Neural crest cell (in vitro differentiated cells): Measurements from ENCODE around the gene NDUFB4. TPM values are rescaled to one million over a fixed set of nuclear protein-coding genes. Genes with fewer than 3 reads are reported as not detected.

ENCODE experiments used
- DNase-seq: peaks from one replicate; pipeline ENCODE4 v3.0.0; 2021; ENCODE audit warnings: low read depth, mixed read lengths, low spot score
- H3K27ac Mint-ChIP-seq: one replicate; pipeline ENCODE4 v1.8.0; 2021; ENCODE audit warnings: mild to moderate bottlenecking, mixed read lengths; ENCODE audit not compliant: unreplicated experiment
- H3K27me3 Mint-ChIP-seq: 2 replicates; pipeline ENCODE4 v1.8.0; 2021; ENCODE audit warnings: low read depth, mild to moderate bottlenecking, mixed read lengths
- H3K36me3 Mint-ChIP-seq: 2 replicates; pipeline ENCODE4 v1.8.0; 2021; ENCODE audit warnings: low read depth, mild to moderate bottlenecking, mixed read lengths
- H3K4me1 Mint-ChIP-seq: 2 replicates; pipeline ENCODE4 v1.8.0; 2021; ENCODE audit warnings: mixed read lengths
- H3K4me3 Mint-ChIP-seq: one replicate; pipeline ENCODE4 v1.8.0; 2021; ENCODE audit warnings: mild to moderate bottlenecking, mixed read lengths
- H3K9me3 Mint-ChIP-seq: 2 replicates; pipeline ENCODE4 v1.8.0; 2021; ENCODE audit warnings: mixed read lengths
- CTCF ChIP-seq: fragments of 200-600 bp; sonication (generic); conservative IDR thresholded peaks from 2 replicates; pipeline ENCODE4 v1.5.0; 2021; ENCODE audit warnings: antibody characterized with exemption, mild to moderate bottlenecking
- total RNA-seq: library from RNA; stranded (reverse); gene quantifications from 2 replicates; pipeline ENCODE4 v1.2.1, GENCODE V29; 2021

Gene NDUFB4
- total RNA-seq, 1 donor from 2014 or later: 117 TPM

- Mint-ChIP-seq H3K27ac (peak overlapping the region; percentile 98), H3K27me3 (peaks cover 14% of the 10 kb centered on the region), H3K4me3 (peak overlapping the region; percentile 98), H3K36me3 (no peaks in the 10 kb centered on the region), H3K4me1 (peaks cover 15% of the 10 kb centered on the region), H3K9me3 (no peaks in the 10 kb centered on the region)
- DNase-seq: no peak
- TF ChIP-seq CTCF: no peak
Measured at GRCh38 chr3:120596853-120597223, 702 bp downstream of the NDUFB4 start.

GRCh38 chr3:120597445-120598049, 1.4 kb downstream of the NDUFB4 start:
- Mint-ChIP-seq H3K9me3 (no peaks in the 10 kb centered on the region), H3K27me3 (peaks cover 12% of the 10 kb centered on the region), H3K36me3 (peaks cover 3% of the 10 kb centered on the region), H3K4me1 (peaks cover 15% of the 10 kb centered on the region), H3K4me3 (no peak overlapping the region), H3K27ac (no peak overlapping the region)
- no peak for DNase-seq
- TF ChIP-seq CTCF: no peak

- H3K4me1 Mint-ChIP-seq: peaks cover 15% of the 10 kb centered on the region
- peaks cover 8% of the 10 kb centered on the region for H3K27me3 Mint-ChIP-seq
- H3K36me3 Mint-ChIP-seq: peaks cover 6% of the 10 kb centered on the region
- H3K4me3 Mint-ChIP-seq: no peak overlapping the region
- no peak for TF ChIP-seq CTCF
- DNase-seq: no peak
- H3K27ac Mint-ChIP-seq: no peak overlapping the region
- no peaks in the 10 kb centered on the region for H3K9me3 Mint-ChIP-seq
Measured at GRCh38 chr3:120599211-120599610, 3.1 kb downstream of the NDUFB4 start.

- no peak overlapping the region for H3K27ac Mint-ChIP-seq
- H3K27me3 Mint-ChIP-seq: no peaks in the 10 kb centered on the region
- peaks cover 8% of the 10 kb centered on the region for H3K4me1 Mint-ChIP-seq
- DNase-seq: no peak
- H3K4me3 Mint-ChIP-seq: no peak overlapping the region
- H3K9me3 Mint-ChIP-seq: no peaks in the 10 kb centered on the region
- peaks cover 6% of the 10 kb centered on the region for H3K36me3 Mint-ChIP-seq
- no peak for TF ChIP-seq CTCF
Measured at GRCh38 chr3:120601554-120601953, 5.4 kb downstream of the NDUFB4 start.

GRCh38 chr3:120602682-120603081, 6.5 kb downstream of the NDUFB4 start:
- no peaks in the 10 kb centered on the region for H3K27me3 Mint-ChIP-seq
- H3K4me3 Mint-ChIP-seq: no peak overlapping the region
- no peak for TF ChIP-seq CTCF
- H3K9me3 Mint-ChIP-seq: no peaks in the 10 kb centered on the region
- DNase-seq: no peak
- peaks cover 6% of the 10 kb centered on the region for H3K36me3 Mint-ChIP-seq
- no peak overlapping the region for H3K27ac Mint-ChIP-seq
- peaks cover under 1% of the 10 kb centered on the region for H3K4me1 Mint-ChIP-seq
